ENCODE measurements around the gene ANKRD65.
"Not testable (repeated sequence)": the region's sequence is repeated elsewhere in the genome, so short reads cannot be mapped to it uniquely, and the experiment has no call there.

Gene ANKRD65

GRCh38 chr1:1430114-1430982 is 9.3 kb upstream of the ANKRD65 start:
- DNase-seq = no peak

DNA sequence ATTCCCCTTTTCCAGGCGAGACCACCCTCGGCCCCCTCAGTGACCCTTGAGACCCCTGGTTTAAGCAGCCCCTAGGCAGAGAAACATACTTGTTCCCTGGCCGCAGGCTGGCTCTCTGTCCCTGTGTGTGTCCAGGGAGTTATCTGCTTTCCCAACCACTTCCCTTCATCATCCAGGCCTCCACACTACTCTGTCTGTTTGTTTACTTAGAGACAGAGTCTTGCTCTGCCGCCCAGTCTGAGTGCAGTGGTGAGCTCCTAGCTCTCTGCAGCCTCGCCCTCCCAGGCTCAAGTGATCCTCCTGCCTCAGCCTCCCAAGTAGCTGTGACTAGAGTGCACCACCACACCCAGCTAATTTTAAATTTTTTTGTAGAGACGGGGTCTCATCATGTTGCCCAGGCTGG is 8.6 kb upstream of the ANKRD65 start:
- no peak for DNase-seq

DNA sequence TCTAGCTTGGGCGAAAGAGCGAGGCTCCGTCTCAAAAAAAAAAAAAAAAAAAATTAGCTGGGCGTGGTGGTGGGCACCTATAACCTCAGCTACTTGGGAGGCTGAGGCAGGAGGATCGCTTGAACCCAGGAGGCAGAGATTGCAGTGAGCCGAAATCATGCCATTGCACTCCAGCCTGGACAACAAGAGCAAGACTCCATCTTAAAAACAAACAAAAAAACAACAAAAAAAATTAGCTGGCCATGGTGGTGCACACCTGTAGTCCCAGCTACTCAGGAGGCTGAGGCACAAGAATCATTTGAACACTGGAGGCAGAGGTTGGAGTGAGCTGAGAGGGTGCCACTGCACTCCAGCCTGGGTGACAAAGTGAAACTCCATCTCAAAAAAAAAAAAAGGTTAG is 7.9 kb upstream of the ANKRD65 start:
- DNase-seq = not testable (repeated sequence)

GRCh38 chr1:1428174-1428573 is 7.1 kb upstream of the ANKRD65 start:
- DNase-seq = no peak

DNA sequence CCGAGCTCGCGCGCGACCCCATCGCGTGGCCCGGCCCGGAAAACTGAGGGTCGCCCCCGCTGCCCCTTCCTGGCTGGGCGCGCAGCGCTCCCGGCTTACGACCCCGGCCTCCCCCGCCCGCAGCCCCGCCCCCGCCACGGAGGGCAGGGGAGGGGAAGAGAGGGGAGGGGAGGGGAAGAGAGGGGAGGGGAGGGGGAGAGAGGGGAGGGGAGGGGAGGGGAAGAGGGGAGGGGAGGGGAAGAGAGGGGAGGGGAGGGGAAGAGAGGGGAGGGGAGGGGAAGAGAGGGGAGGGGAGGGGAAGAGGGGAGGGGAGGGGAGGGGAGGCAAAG is 6.7 kb upstream of the ANKRD65 start:
- no peak for DNase-seq

- no peak for DNase-seq
Measured at GRCh38 chr1:1427106-1427819, 6.2 kb upstream of the ANKRD65 start.

- no peak for DNase-seq
Measured at GRCh38 chr1:1426496-1427105, 5.5 kb upstream of the ANKRD65 start.

GRCh38 chr1:1425753-1426495 is 4.8 kb upstream of the ANKRD65 start:
- DNase-seq = no peak

DNA sequence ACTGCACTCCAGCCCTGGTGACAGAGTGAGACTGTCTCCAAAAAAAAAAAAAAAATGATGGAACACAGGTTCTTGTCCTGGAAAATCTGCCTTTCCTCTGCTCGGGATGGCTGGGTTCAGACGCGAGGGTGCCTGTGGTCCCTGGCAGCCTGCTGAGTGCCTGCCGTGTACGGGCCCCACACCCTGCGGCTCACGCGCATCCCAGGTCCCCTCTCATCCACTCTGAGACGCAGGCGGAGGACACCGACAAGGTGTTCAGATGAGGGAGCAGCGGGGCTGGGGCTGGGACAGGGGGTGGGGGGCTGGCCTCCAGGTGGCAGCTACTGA is 4.3 kb upstream of the ANKRD65 start:
- no peak for DNase-seq

DNA sequence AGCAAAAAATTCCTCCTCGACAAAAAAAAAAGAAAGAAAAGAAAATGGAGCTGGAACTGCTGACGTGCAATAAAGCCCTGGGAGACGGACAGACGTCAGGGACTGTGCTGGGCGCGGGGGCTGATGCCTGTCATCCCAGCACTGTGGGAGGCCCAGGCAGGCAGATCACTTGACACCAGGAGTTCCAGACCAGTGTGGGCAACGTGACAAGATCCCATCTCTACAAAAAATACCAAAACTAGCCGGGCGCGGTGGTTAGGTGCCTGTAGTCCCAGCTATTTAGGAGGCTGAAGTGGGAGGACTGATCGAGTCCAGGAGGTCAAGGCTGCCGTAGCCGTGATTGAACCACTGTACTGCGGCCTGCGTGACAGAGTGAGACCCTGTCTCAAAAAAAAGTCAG is 3.6 kb upstream of the ANKRD65 start:
- no peak for DNase-seq

DNA sequence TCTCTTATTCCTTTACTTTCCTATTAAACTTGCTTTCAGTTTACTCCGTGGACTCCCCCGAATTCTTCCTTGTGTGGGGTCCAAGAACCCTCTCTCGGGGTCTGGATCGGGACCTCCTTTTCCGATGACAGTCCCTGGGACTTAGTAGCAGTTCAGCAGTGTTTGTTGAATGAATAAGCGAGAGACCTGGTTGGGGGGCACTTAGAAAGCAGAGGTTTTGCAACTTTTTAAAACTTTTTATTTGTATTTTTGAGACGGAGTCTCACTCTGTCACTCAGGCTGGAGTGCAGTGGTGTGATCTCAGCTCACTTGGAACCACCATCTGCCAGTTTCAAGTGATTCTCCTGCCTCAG is 2.1 kb upstream of the ANKRD65 start:
- no peak for DNase-seq

- peak; percentile 20 for DNase-seq
Measured at GRCh38 chr1:1422465-1423244, 1.6 kb upstream of the ANKRD65 start.

GRCh38 chr1:1421907-1422464 is 910 bp upstream of the ANKRD65 start:
- no peak for DNase-seq

DNA sequence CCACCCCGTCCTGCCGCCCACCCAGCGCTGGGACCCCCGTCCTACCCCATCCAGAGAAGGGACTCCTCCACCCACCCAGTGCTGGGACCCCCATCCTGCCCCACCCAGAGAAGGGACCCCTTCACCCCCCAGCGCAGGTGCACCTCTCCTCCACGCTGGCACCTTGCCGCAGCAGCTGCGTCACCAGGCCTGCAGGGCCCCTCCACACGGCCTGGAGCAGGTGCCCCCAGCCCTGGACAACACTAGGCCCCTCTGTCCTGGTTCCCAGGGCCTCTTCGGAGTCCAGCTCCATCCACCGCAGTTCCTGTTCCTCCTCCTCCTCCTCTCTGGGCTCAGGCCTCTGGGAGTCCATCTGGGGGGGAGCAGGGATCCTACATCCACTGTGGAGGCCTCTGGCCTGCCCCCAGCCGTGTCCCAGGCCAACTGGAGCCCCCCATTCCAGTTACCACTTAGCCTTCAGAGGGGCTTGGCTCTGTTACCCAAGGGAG is 378 bp downstream of the ANKRD65 start:
- no peak for DNase-seq

- DNase-seq = no peak
Measured at GRCh38 chr1:1419813-1420653, 1.0 kb downstream of the ANKRD65 start.

- DNase-seq = no peak
Measured at GRCh38 chr1:1419363-1419812, 1.7 kb downstream of the ANKRD65 start.

DNA sequence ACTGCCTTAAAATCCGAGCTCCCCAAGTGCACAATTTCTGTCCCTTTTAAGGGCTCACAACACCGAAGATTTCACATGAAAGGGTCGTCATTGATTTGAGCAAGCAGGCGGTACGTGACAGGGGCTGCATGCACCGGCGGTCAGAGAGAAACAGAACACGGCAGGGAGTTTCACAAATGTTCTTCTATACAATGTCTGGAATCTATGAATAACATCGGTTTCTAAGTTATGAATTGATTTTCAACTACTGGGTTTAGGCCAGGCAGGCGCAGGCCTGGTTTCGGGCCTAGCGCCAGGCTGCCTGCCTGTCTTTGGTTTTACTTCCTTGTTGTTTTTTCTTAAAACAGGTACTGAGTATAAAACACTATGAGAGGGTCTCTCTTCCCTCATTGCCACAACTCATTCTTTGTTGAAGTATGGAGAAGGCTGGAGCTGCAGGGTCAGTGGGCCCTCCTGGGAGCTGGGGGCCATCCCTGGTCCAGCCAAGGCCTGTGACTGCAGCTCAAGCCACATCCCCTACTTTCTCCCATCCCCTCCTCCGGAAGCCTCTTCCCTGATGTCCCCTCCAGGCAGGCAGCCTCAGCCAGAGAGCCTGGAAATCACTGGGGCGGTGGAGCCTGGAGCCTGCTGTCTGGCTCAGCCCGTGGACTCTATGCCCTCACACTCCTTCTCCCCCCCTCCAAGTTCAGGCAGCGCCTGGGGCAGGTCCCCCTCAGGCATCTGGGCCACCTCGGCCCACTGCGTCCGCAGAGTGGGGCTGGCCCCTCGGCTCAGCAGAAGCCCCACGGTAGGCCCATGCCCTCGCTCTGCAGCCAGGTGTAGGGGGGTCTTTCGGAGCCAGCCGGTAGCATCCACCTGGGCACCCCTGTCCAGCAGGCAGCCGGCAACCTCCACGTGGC is 2.4 kb downstream of the ANKRD65 start:
- DNase-seq = no peak

DNA sequence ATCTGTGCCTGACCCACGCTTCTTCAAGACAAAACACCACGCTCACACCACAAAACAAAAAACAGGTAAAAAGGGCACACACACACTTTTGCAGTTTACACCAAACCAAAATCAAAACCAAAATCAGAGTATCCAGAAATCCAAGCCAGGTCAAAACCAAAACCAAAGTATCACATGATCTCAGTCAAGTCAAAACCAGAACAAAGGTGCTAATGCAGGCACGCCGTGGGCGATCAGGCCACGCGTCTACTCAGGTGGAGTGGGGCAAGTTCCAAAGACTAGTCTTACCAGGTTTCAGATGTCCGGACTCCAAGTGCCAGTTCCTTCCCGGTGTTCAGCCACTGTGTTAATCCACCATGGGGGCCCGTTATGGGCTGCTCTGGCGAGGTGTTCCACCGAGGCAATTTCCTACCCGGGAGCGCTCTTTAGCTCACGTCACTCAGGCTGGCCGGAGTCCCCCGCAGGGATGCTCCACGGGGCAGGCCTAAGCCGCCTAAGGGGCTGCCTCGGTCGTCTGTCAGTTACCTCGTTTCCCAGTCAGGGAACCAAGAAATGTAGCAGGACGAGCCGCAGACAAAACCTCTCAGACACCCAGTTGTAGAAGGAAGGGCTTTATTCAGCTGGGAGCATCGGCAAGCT is 3.1 kb downstream of the ANKRD65 start:
- not testable (repeated sequence) for DNase-seq

GRCh38 chr1:1417396-1417795 is 3.7 kb downstream of the ANKRD65 start:
- not testable (repeated sequence) for DNase-seq

DNA sequence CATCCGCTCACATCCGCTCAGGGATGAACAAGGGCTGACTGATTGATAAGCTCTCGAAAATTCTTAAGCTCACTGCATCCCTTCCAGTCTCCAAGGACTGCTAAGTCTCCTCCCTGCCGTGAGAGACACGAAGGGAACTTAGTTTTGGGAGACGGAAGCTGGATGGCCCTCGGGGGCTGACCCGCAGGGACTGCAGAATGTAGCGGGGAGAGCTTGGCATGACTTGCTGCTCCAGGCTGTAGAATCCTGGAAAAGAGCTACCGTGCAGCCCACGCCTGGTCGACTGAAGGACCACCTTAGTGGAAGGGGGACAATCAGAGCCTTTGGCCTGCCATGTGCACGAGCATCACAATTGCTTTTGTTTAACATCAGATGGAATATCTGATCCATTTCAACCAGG is 5.3 kb downstream of the ANKRD65 start:
- no peak for DNase-seq
